NCI-H2107 treated with DMSO at 0.1 percent for 48 hours (cell line): ENCODE data around the gene DLST.
A peak's percentile ranks its signal among the peaks of the same experiment; 100 is the strongest.

Experiments used
- DNase-seq: peaks from one replicate; lab custom pipeline; 2025; ENCODE audit not compliant: unreplicated experiment; lab: John Stamatoyannopoulos, UW

Gene DLST

GRCh38 chr14:74938531-74939495 is 57.1 kb downstream of the DLST start:
- DNase-seq = no peak

GRCh38 chr14:74940956-74941565 is 59.3 kb downstream of the DLST start:
- DNase-seq = no peak

GRCh38 chr14:74941676-74942097 is 60.0 kb downstream of the DLST start:
- DNase-seq = no peak

GRCh38 chr14:74942181-74942580 is 60.5 kb downstream of the DLST start:
- DNase-seq = no peak

GRCh38 chr14:74942608-74943007 is 60.9 kb downstream of the DLST start:
- no peak for DNase-seq

GRCh38 chr14:74945261-74945851 is 63.6 kb downstream of the DLST start:
- DNase-seq = no peak

- peak; percentile 44 for DNase-seq
Measured at GRCh38 chr14:74945852-74946658, 64.3 kb downstream of the DLST start.

GRCh38 chr14:74946659-74947281 is 65.1 kb downstream of the DLST start:
- no peak for DNase-seq

GRCh38 chr14:74947353-74948227 is 65.9 kb downstream of the DLST start:
- no peak for DNase-seq

GRCh38 chr14:74948228-74949175 is 66.8 kb downstream of the DLST start:
- DNase-seq = no peak

- DNase-seq = no peak
Measured at GRCh38 chr14:74949191-74949601, 67.5 kb downstream of the DLST start.

- DNase-seq = no peak
Measured at GRCh38 chr14:74949859-74950573, 68.3 kb downstream of the DLST start.

- DNase-seq = no peak
Measured at GRCh38 chr14:74950795-74951442, 69.2 kb downstream of the DLST start.

- no peak for DNase-seq
Measured at GRCh38 chr14:74951443-74952179, 69.9 kb downstream of the DLST start.

GRCh38 chr14:74952180-74952665 is 70.5 kb downstream of the DLST start:
- DNase-seq = no peak

GRCh38 chr14:74952697-74953484 is 71.2 kb downstream of the DLST start:
- DNase-seq = no peak
